Measurements from ENCODE around the gene ZBTB20. TPM values are rescaled to one million over a fixed set of nuclear protein-coding genes. Genes with fewer than 3 reads are reported as not detected.

ZBTB20 gene
- total and polyA plus RNA-seq, 2 of the 4 experiments (the other 2 are of a cell fraction) = 0.75 to 14.7 TPM

- in situ Hi-C loops (cut with MboI; ENCODE audit: low sequenced_read_pairs) = no loop called here
- WGBS, 2 experiments (ENCODE audit: extremely low coverage in 2 of 2, insufficient read length in 1 of 2) = 100% methylated on average over 1 of the region's 5 CpGs; no CpG with 5 or more reads in 1 of the 2 experiments
Measured at GRCh38 chr3:114698146-114699105, 448.7 kb downstream of the ZBTB20 start.

More at GRCh38 chr3:114698146-114699105, 448.7 kb downstream of the ZBTB20 start:
- Histone ChIP-seq H3K27me3 (ENCODE audit: control insufficient read depth, insufficient read depth, low read length) (no peaks in the 10 kb centered on the region), H4K91ac (ENCODE audit: insufficient read depth, low read depth, low read length) (no peak overlapping the region), H3K79me1 (ENCODE audit: low read depth in 1 of 2, low read length in 2 of 2) (no peaks in the 10 kb centered on the region), H4K20me1 (ENCODE audit: insufficient read depth, low read length) (no peaks in the 10 kb centered on the region), H3K56ac (ENCODE audit: extremely low read depth, insufficient read depth, low read length) (no peak overlapping the region), H3K9me3 (ENCODE audit: control insufficient read depth, insufficient read depth, low read length) (no peaks in the 10 kb centered on the region), H3K4ac (ENCODE audit: low read depth, low read length) (no peak overlapping the region), H2AFZ (replicated peaks; ENCODE audit: low read length, poor library complexity) (no peak overlapping the region), H2BK5ac (ENCODE audit: low read depth, low read length, poor library complexity, severe bottlenecking) (no peak overlapping the region), H3K18ac (ENCODE audit: low read depth, low read length) (no peak overlapping the region), H2BK20ac (ENCODE audit: low read depth, low read length) (no peak overlapping the region), H2BK15ac (ENCODE audit: low read depth, low read length) (no peak overlapping the region), H3K14ac (replicated peaks; ENCODE audit: low read depth, low read length) (no peak overlapping the region), H2AK9ac (replicated peaks; ENCODE audit: low read depth, low read length, poor library complexity) (no peak overlapping the region), H3K9ac (ENCODE audit: low read depth, low read length) (no peak overlapping the region), H3K36me3 (ENCODE audit: control insufficient read depth, insufficient read depth, low read length) (no peaks in the 10 kb centered on the region), H3K4me1 (ENCODE audit: control insufficient read depth, insufficient read depth, low read length) (no peaks in the 10 kb centered on the region), H3K23ac (ENCODE audit: low read depth, low read length) (no peak overlapping the region), H3K4me2 (ENCODE audit: low read depth, low read length) (no peak overlapping the region), H3K9me1 (ENCODE audit: insufficient read depth, low read length) (no peaks in the 10 kb centered on the region), H4K5ac (ENCODE audit: low read depth, low read length) (no peak overlapping the region), H2BK120ac (ENCODE audit: low read depth, low read length) (no peak overlapping the region), H3K4me3 (ENCODE audit: insufficient read depth, low read depth, low read length) (no peak overlapping the region), H3K27ac (ENCODE audit: insufficient read depth, low read length) (no peak overlapping the region), H2AK5ac (ENCODE audit: low read depth, low read length) (no peak overlapping the region), H4K8ac (ENCODE audit: low read depth in 2 of 2, low read length in 2 of 2) (no peak overlapping the region)
- ATAC-seq (ENCODE audit: low read depth) (no peak), DNase-seq (no peak)
- CTCF ChIA-PET = interaction anchor here (0.6 kb wide), 1 partner anchor 450 kb away, joined by 5 read pairs; no protein-coding TSS in a partner anchor
- POLR2A ChIA-PET (ENCODE audit: unreplicated experiment) = no interaction called here
- TF ChIP-seq CHD1 (IDR thresholded peaks at IDR 0.05; ENCODE audit: low read depth, low read length) (no peak), MAFK (IDR thresholded peaks at IDR 0.05; ENCODE audit: low read depth, low read length) (0 out of 2 replicates have a peak, but pooled peaks have one; percentile 8), CEBPB (IDR thresholded peaks at IDR 0.05; ENCODE audit: low read depth, low read length) (no peak), FOS (IDR thresholded peaks at IDR 0.05; ENCODE audit: low read depth, low read length) (no peak), MAZ (IDR thresholded peaks at IDR 0.05; ENCODE audit: borderline replicate concordance, low read depth, low read length) (no peak)
- BruUV-seq (replicated peaks) = no TSS peak
- intact Hi-C loops (cut with micrococcal nuclease) (no loop called here), dilution Hi-C loops (cut with HindIII; ENCODE audit: low sequenced_read_pairs, unreplicated experiment) (no loop called here)

All from IMR-90 (cell line).